ENCODE data around the gene FLYWCH1.

Gene FLYWCH1

GRCh38 chr16:2985893-2986355 is 74.2 kb downstream of the FLYWCH1 start:
- DNase-seq (ENCODE audit: low spot score) = no peak

GRCh38 chr16:2986623-2987188 is 75.0 kb downstream of the FLYWCH1 start:
- DNase-seq (ENCODE audit: low spot score) = no peak

GRCh38 chr16:2987286-2987685 is 75.6 kb downstream of the FLYWCH1 start:
- no peak for DNase-seq (ENCODE audit: low spot score)

- no peak for DNase-seq (ENCODE audit: low spot score)
These were observed 76.1 kb downstream of the FLYWCH1 start for GRCh38 chr16:2987833-2988232.

- DNase-seq (ENCODE audit: low spot score) = no peak
These were observed 76.9 kb downstream of the FLYWCH1 start for GRCh38 chr16:2988590-2989099.

GRCh38 chr16:2990891-2991290 is 79.2 kb downstream of the FLYWCH1 start:
- no peak for DNase-seq (ENCODE audit: low spot score)

- no peak for DNase-seq (ENCODE audit: low spot score)
These were observed 80.0 kb downstream of the FLYWCH1 start for GRCh38 chr16:2991566-2992261.

GRCh38 chr16:2992383-2993081 is 80.8 kb downstream of the FLYWCH1 start:
- no peak for DNase-seq (ENCODE audit: low spot score)

GRCh38 chr16:2996298-2996697 is 84.6 kb downstream of the FLYWCH1 start:
- DNase-seq (ENCODE audit: low spot score) = no peak

- DNase-seq (ENCODE audit: low spot score) = no peak
These were observed 88.2 kb downstream of the FLYWCH1 start for GRCh38 chr16:2999929-3000328.

- no peak for DNase-seq (ENCODE audit: low spot score)
These were observed 88.8 kb downstream of the FLYWCH1 start for GRCh38 chr16:3000540-3000939.

All from kidney tubule cell (primary cell).